HG03066 (cell line): ENCODE results near the gene REPIN1.

Experiments used
- ATAC-seq: cut with Tn5 transposase; IDR thresholded peaks from one replicate; pipeline ENCODE4 v1.9.1; 2021; ENCODE audit warnings: low read depth; ENCODE audit not compliant: unreplicated experiment

Gene REPIN1

GRCh38 chr7:150358988-150359621 is 9.5 kb upstream of the REPIN1 start:
- ATAC-seq, result no peak

- ATAC-seq, result no peak
These were observed 8.8 kb upstream of the REPIN1 start for GRCh38 chr7:150359622-150360362.

GRCh38 chr7:150360363-150361058 is 8.1 kb upstream of the REPIN1 start:
- no peak for ATAC-seq

- no peak for ATAC-seq
These were observed 7.2 kb upstream of the REPIN1 start for GRCh38 chr7:150361402-150361801.

- ATAC-seq, result no peak
These were observed 6.6 kb upstream of the REPIN1 start for GRCh38 chr7:150361807-150362621.

GRCh38 chr7:150363370-150363769 is 5.3 kb upstream of the REPIN1 start:
- ATAC-seq, result no peak

- peak; percentile 37 for ATAC-seq
These were observed 4.8 kb upstream of the REPIN1 start for GRCh38 chr7:150363872-150364271.

GRCh38 chr7:150365194-150365593 is 3.4 kb upstream of the REPIN1 start:
- no peak for ATAC-seq

- no peak for ATAC-seq
These were observed 2.8 kb upstream of the REPIN1 start for GRCh38 chr7:150365673-150366398.

GRCh38 chr7:150367677-150368095 is 936 bp upstream of the REPIN1 start:
- ATAC-seq, result no peak

GRCh38 chr7:150368884-150369747 is 494 bp downstream of the REPIN1 start:
- peak; percentile 51 for ATAC-seq

- ATAC-seq, result no peak
These were observed 1.3 kb downstream of the REPIN1 start for GRCh38 chr7:150369748-150370501.

GRCh38 chr7:150370612-150371071 is 2.0 kb downstream of the REPIN1 start:
- no peak for ATAC-seq

- ATAC-seq, result no peak
These were observed 2.7 kb downstream of the REPIN1 start for GRCh38 chr7:150371131-150371995.

- ATAC-seq, result no peak
These were observed 3.3 kb downstream of the REPIN1 start for GRCh38 chr7:150371996-150372270.

GRCh38 chr7:150372271-150373048 is 3.8 kb downstream of the REPIN1 start:
- ATAC-seq, result no peak
